NCI-H446 treated with DMSO at 0.1 percent for 48 hours (cell line): ENCODE data around the gene GPBAR1.
"Not testable (repeated sequence)": the region's sequence is repeated elsewhere in the genome, so short reads cannot be mapped to it uniquely, and the experiment has no call there.

Experiments
- DNase-seq: peaks from one replicate; lab custom pipeline; 2025; lab: John Stamatoyannopoulos, UW

GPBAR1 gene

GRCh38 chr2:218310853-218311540 is 50.2 kb downstream of the GPBAR1 start:
- DNase-seq, result no peak

- DNase-seq, result not testable (repeated sequence)
These were observed 50.9 kb downstream of the GPBAR1 start for GRCh38 chr2:218311541-218312266.

- no peak for DNase-seq
These were observed 51.5 kb downstream of the GPBAR1 start for GRCh38 chr2:218312267-218312756.

- no peak for DNase-seq
These were observed 52.5 kb downstream of the GPBAR1 start for GRCh38 chr2:218313356-218313755.
